ENCODE measurements around the gene DCUN1D2.

GRCh38 chr13:113452942-113453901, 37.3 kb downstream of the DCUN1D2 start, which contains the start of gene ADPRHL1:
- TF ChIP-seq CTCF (conservative IDR thresholded peaks at IDR 0.05; ENCODE audit: low read length) (no peak), EZH2phosphoT487 (IDR thresholded peaks at IDR 0.05; ENCODE audit: borderline replicate concordance, low read depth, low read length) (no peak)
